Endometrium (tissue), 2 donors: ENCODE measurements around the gene GSG1L.

ENCODE experiments used
- FAIRE-seq: peaks from 2 replicates; lab custom pipeline; 2012; peaks lifted over from hg19 to GRCh38; lab: Jason Lieb, UNC
- donor health status: control.
- donor health status: control.

GSG1L gene

DNA sequence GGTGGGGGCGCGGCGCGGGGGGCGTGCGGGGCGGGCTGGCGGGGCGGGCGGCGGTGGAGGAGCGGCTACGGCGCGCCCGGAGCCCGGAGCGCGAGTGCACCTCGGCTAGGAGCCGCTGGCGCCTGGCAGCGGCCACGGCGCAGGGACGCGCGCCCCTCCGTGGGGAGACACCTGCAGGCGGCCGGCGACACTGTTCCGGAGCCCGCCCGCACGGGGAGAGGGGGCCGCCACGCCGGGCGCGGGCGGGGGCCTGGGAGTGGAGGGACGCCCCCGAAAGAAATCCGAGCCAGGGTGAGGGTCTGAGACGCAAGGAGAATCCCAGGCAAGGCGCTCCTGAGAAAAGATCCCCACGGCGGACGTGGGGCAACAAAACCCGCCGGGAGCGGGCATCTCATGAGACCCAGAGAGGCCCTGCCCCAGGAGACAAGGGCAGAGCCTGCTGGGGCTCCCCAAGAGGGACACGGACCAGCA, at the start of gene GSG1L:
TSS of gene GSG1L (minus strand) at position 124 of the 471 bp plus-strand sequence. CDS start 290 bp downstream, outside the sequence.
- FAIRE-seq: no peak

- no peak for FAIRE-seq
These were observed 49.4 kb upstream of the GSG1L start for GRCh38 chr16:28112908-28113307.

DNA sequence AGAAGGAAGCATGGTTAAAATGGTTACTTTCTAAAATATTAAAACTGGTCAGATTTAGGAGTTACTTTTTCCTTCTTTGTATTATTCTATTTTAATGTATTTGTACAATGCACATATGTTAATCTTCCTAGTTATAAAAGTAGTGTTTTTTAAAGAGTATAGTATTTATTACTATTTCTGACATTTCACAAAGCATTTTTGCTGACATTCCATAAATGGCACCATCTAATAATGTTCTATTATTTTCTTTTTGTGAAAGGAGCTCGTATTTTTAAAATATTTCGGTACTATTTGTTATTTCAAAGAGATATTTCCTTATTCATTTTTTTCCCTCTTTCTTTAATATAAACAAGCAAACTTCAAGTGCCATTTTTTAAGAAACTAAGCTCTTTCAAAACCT, 47.5 kb upstream of the GSG1L start:
- FAIRE-seq: no peak

DNA sequence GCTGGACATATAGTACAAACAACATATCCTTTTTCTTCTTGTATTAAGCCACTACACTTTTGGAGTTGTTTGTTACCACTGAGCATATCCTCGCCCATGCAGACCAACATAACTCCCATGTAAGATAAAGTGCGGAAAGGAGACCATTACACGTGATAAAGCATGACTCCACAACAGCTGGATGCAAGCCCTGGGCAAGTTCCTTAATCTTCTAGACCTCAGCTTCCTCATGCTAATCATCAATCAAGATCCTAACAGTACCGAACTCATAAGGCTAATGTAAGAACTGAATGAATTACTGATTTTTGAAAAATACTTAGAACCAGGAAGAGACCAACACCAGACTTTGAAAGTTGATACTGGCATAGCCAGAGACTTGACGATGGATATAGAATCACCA, 47.0 kb upstream of the GSG1L start:
- no peak for FAIRE-seq

DNA sequence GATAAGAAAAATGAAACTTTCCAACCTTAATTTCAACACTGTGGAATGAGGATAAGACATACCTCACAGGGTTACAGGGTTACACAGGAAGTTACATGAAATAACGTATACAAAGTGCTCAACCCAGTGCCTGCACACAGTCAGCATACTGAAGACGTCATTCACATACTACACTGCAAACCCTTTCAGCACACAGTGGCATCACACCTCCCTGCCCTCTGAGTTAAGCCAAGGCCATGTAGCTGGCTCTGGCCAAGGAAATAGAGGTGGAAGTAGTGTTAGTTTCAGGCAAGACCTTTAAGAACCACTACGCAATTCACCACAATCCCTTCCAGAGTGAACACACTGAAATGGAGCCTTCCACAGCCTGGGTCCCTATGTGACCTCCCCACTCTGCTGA, 46.6 kb upstream of the GSG1L start:
- FAIRE-seq: no peak

DNA sequence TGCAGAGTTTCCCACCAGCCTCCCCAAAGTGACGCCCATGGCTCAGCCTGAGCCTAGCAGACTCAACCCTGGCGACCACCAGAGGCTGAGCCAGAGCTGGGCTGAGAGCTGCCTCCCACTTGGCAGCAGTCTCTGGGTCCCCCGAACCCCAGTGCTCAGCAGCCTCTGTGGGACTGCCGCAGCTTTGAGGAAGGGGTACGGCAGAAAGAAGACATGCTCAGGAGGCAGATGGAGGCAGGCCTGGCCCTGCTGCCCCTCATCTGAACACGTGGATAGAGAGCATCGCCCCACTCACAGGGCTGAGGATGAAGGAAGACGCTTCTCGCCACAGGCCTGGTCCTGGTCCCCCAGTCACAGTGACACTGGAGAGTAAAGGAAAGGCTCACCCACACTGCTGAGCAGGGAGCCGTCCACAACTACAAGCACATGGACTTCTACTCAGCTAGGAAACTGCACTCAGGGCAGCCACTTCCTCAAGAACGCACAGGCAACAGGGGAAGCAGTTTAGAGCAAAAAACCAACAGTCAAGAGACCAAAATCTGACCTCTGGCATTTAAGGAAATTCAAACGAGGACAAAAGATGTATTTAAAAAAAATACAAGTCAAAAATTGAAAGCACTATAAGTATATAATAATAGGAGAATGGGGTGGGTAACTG, 45.2 kb upstream of the GSG1L start:
- FAIRE-seq: no peak

GRCh38 chr16:28107232-28107631, 43.7 kb upstream of the GSG1L start:
- FAIRE-seq: no peak

- no peak for FAIRE-seq
These were observed 43.1 kb upstream of the GSG1L start for GRCh38 chr16:28106467-28107215.

GRCh38 chr16:28105954-28106353, 42.4 kb upstream of the GSG1L start:
- no peak for FAIRE-seq

DNA sequence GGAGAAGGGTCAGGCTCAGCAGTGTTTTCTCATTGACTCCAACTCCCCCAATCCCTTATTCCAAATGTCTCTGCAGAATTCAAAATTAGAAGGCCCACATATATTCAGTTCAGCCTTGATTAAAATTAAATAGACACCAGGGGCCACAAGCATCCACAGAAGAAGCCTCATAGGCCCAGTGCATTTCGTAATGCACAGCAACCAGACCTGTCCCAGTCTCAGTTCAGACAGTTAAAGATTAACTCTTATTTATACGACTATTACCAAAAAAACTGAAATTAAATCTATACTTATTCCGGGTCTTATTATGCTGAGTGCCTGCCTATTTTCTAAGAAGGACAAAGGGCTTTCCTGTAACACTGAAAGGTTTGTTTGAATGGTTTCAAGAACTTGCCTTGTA, 41.8 kb upstream of the GSG1L start:
- no peak for FAIRE-seq

DNA sequence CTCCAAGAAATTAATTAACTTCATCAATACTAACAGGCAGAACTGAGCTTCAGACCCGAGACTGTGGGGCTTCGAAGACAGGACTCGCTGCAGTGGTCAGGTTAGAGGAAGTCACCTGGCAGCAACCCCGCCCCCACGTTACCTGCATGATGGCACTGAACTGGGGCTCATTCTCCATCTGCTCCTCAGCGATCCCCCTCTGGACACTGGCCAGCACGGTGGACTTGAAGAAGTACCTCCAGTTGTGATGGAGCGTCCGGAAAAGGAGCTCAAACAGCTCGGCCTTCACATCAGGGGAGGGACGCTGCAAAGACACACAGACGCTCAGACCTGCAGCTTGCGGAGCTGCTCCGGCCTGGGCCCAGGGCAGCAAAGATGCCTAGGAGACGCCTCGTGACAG, 40.9 kb upstream of the GSG1L start:
- FAIRE-seq: no peak

DNA sequence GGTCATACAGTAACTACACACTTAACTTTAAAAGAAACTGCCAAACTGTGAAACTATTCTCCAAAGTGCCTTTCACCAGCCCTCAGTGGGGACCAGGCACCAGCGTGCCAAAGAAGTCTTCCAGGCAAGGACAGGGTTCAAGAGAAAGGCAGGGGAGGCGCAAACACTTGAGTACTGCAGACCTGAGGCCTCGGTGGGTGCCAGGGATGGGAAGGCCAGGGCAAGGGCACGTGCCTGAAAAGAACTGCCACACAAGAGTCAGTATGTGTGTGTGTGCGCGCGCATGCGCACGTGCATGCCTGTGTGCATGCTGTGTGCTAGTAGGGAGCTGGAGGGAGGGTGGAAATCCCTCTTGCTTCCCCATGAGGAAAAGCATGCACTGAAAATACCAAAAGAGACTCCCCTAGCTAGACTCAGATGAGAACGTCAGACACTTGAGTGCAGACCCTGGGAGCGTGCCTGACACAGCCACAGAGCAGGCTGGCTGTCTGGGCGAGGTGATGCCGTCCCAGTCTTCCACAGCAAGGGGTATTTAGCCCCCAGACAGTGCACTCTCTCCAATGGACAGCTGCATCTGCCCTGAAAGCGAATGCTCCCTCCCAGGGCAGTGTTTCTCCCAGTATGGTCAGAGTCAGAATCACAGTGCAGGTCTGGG, 40.1 kb upstream of the GSG1L start:
- no peak for FAIRE-seq

DNA sequence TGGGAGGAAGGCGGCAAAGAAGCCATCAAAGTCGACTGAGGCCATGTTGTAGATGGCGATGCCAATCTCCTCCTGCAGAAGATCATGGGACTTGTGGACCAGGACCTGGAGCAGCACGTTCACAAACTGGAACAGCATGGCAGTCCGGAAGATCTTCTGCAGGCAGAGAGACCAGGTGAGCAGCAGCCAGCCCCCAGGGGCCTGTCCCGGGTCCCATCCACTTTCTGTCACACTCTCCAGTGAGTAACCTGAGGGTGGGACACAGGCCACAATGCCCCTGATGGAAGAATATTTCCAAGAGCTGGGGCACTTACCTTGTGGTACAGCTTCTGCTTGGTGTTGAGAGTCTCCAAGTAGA, 38.0 kb upstream of the GSG1L start:
- FAIRE-seq: no peak

DNA sequence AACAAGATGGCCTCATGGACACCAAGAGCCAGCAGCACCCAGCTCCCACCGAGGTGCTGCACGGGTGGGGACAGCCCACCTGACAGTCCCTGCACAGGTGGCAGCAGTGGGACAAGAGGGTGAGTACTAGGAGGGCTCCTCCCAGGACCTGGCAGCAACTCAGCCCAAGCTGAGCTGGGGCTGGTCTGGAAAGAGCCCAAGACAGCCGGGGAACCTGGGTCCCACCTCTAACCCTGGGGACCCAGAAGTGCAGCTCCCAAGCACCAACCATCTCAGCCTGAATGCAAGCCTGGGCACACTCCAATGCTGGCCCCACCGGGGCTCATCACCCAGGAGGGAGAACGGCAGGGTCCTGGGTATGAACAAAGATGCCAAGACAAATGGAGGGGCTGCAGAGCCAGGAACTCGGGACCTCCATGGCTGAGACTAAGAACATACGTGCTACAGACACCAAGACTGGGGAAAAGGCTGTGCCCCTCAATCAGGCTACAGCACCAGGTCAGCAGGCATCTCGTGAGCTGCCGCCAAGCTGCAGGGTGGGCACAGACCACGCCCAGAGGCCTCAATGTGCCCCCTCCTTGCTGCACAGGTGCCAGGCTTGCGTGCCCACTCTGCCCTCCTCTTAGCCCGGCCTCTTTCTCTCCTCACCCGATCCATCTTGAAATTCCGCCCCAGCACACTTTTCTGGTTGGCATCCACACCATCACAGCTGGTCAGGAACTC, 37.5 kb upstream of the GSG1L start:
- no peak for FAIRE-seq

- FAIRE-seq: no peak
These were observed 35.7 kb upstream of the GSG1L start for GRCh38 chr16:28098959-28099945.

- no peak for FAIRE-seq
These were observed 34.9 kb upstream of the GSG1L start for GRCh38 chr16:28098171-28098958.

- no peak for FAIRE-seq
These were observed 33.7 kb upstream of the GSG1L start for GRCh38 chr16:28096983-28097899.

GRCh38 chr16:28093385-28093725, 29.8 kb upstream of the GSG1L start:
- no peak for FAIRE-seq

DNA sequence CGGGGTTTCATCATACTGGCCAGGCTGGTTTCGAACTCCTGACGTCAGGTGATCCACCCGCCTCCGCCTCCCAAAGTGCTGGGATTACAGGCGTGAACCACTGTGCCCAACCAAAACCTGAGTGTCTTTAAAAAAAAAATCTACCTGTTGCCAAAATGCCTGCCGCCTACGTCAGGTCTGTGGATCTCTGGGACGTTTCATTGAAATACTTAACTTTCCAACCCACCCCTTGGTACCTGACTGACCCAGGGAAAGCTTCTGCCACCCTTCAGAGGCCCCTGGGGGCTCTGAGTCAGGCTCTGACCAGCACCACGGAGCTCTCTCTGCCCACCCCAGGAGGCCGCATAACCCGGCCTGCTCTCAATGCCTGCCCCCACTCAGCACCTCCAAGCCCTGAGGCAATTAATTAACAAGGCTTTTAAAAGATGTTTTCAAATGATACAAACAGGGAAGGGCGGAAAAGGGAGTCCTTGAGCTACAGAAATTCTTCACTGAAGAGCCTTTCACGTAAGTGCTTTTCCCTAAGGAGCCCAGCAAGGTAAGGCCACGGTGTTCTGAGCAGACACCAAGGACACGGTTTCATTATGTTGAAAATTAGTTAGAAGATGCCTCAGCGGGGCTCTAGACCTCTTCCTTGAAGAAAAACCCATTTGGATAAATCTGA, 29.3 kb upstream of the GSG1L start:
- FAIRE-seq: no peak
